Progenitor cell of endocrine pancreas (in vitro differentiated cells): ENCODE results near the gene ZNF679. TPM values are rescaled to one million over a fixed set of nuclear protein-coding genes. Genes with fewer than 3 reads are reported as not detected.
"Not testable (repeated sequence)": the region's sequence is repeated elsewhere in the genome, so short reads cannot be mapped to it uniquely, and the experiment has no call there.

Source experiments
- DNase-seq: peaks from one replicate; pipeline ENCODE4 v3.0.0; 2021; ENCODE audit warnings: low spot score; ENCODE audit not compliant: unreplicated experiment
- H3K27ac Mint-ChIP-seq: 2 replicates; pipeline ENCODE4 v1.8.0; 2021; ENCODE audit warnings: mild to moderate bottlenecking, moderate library complexity, mixed read lengths
- H3K27me3 Mint-ChIP-seq: 2 replicates; pipeline ENCODE4 v1.8.0; 2021; ENCODE audit warnings: mixed read lengths
- H3K36me3 Mint-ChIP-seq: 2 replicates; pipeline ENCODE4 v1.8.0; 2022; ENCODE audit warnings: mixed read lengths; ENCODE audit not compliant: insufficient read depth
- H3K4me1 Mint-ChIP-seq: 2 replicates; pipeline ENCODE4 v1.8.0; 2021; ENCODE audit warnings: low read depth, mixed read lengths
- H3K4me3 Mint-ChIP-seq: 2 replicates; pipeline ENCODE4 v1.8.0; 2021; ENCODE audit warnings: low read depth, mild to moderate bottlenecking, moderate library complexity, mixed read lengths
- H3K9me3 Mint-ChIP-seq: 2 replicates; pipeline ENCODE4 v1.8.0; 2021; ENCODE audit warnings: low read depth, mixed read lengths
- total RNA-seq: library from RNA; stranded (reverse); gene quantifications from 2 replicates; pipeline ENCODE4 v1.2.1, GENCODE V29; 2021
- TF ChIP-seq, protein P1 (sequence below): fragments of 200-600 bp; sonication (generic); IDR thresholded peaks from one replicate; pipeline ENCODE4 v1.5.0; 2021; ENCODE audit warnings: antibody characterized with exemption, mild to moderate bottlenecking; ENCODE audit not compliant: unreplicated experiment

ZNF679 gene
- total RNA-seq, 1 donor from 2014 or later, result not detected

DNA sequence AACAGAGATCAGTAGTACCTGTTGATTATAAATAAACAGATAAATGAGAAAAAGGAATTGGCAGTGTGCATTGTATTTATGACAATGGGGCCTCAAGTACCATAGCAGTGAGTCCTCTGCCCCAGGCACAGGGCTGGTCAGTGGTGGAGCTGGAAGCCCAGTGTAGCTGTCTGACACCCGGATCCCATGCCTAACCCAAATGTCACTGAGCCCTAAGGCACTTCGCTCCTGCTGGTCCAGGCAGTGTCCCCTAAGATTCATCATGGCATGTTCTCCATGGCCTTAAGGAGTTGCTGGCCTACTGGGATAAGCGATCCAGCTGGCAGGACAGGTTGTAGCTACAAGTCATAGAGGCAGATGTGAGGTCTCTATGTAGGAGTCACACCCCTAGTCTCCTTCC, 82.2 kb downstream of the ZNF679 start:
- TF ChIP-seq, protein P1, sequence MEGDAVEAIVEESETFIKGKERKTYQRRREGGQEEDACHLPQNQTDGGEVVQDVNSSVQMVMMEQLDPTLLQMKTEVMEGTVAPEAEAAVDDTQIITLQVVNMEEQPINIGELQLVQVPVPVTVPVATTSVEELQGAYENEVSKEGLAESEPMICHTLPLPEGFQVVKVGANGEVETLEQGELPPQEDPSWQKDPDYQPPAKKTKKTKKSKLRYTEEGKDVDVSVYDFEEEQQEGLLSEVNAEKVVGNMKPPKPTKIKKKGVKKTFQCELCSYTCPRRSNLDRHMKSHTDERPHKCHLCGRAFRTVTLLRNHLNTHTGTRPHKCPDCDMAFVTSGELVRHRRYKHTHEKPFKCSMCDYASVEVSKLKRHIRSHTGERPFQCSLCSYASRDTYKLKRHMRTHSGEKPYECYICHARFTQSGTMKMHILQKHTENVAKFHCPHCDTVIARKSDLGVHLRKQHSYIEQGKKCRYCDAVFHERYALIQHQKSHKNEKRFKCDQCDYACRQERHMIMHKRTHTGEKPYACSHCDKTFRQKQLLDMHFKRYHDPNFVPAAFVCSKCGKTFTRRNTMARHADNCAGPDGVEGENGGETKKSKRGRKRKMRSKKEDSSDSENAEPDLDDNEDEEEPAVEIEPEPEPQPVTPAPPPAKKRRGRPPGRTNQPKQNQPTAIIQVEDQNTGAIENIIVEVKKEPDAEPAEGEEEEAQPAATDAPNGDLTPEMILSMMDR, result no peak
- H3K27me3 Mint-ChIP-seq, result no peaks in the 10 kb centered on the region

DNA sequence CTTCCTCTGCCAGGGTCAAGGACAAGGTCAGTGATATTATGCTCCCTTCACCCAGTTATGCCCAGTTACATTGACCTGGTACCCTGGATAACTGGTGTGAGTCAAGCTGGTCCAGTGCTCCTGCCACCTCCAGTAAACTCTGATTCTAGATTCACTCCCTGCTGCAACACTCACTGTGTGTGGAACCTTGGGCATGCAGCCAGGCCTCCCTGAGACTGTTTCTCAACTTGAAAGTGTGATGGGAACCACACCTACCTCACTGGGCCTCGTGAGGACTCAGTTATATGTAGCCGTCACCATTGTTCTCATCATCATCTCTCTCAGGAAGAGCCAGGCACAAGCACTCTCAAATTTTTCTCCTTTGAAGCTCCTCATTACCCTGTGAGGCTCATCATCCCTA, 84.6 kb downstream of the ZNF679 start:
- TF ChIP-seq, protein P1, result no peak
- H3K4me1 Mint-ChIP-seq, result no peaks in the 10 kb centered on the region
- H3K36me3 Mint-ChIP-seq, result peaks cover 2% of the 10 kb centered on the region
- DNase-seq, result no peak
- peaks cover 26% of the 10 kb centered on the region for H3K9me3 Mint-ChIP-seq
- no peaks in the 10 kb centered on the region for H3K27me3 Mint-ChIP-seq
- H3K4me3 Mint-ChIP-seq, result no peak overlapping the region
- no peak overlapping the region for H3K27ac Mint-ChIP-seq

More for the DNA sequence above, 82.2 kb downstream of the ZNF679 start:
- H3K9me3 Mint-ChIP-seq, result peaks cover 29% of the 10 kb centered on the region
- H3K27ac Mint-ChIP-seq, result no peak overlapping the region
- no peaks in the 10 kb centered on the region for H3K4me1 Mint-ChIP-seq
- H3K4me3 Mint-ChIP-seq, result no peak overlapping the region
- H3K36me3 Mint-ChIP-seq, result peaks cover 3% of the 10 kb centered on the region
- DNase-seq, result no peak

DNA sequence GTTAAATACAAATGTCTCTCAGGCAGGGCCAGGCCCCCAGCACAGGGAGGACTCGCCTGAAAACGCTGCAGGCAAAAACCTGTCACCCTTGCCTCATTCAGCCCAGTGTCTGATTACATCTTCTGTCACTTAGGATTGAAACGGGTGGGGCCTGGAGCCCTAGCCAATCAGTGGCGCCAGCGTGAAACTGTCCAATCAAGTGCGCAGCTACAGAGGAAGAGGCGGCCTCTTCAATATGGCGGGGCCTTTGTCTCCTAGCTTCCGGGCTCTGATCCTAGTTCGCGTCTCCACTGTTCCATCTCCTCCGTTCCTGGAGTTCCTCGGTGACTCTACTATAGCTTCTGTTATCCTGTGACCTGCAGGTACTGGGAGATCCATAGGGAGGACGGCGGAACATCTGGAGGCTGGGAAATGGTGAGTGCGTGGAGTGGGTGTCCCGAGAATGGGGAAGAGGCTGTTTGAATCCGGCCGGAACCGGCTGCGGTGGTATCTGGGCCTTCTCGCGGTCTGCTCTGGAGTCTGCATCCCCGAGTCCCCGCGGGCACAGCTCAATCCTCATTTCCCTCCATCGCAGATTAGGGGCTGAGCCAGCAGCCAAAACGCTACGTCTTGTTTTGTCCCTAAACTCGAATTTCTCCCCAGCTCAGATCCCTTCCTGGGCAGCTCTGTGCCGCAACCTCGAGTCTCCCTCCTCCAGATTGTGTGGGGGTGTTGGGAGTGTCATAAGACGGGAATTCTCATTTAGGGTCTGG, 85.6 kb downstream of the ZNF679 start, which contains the start of gene ZNF736:
TSS of gene ZNF736 (plus strand) at position 222 of the 752 bp plus-strand sequence. CDS start at position 412, 190 bp downstream.
- TF ChIP-seq, protein P1, result no peak
- H3K9me3 Mint-ChIP-seq, result peaks cover 25% of the 10 kb centered on the region
- peaks cover 2% of the 10 kb centered on the region for H3K36me3 Mint-ChIP-seq
- H3K27ac Mint-ChIP-seq, result no peak within 1 kb of the TSS
- H3K27me3 Mint-ChIP-seq, result no peaks in the 10 kb centered on the region
- no peak for DNase-seq
- H3K4me3 Mint-ChIP-seq, result no peak within 1 kb of the TSS
- H3K4me1 Mint-ChIP-seq, result no peaks in the 10 kb centered on the region

DNA sequence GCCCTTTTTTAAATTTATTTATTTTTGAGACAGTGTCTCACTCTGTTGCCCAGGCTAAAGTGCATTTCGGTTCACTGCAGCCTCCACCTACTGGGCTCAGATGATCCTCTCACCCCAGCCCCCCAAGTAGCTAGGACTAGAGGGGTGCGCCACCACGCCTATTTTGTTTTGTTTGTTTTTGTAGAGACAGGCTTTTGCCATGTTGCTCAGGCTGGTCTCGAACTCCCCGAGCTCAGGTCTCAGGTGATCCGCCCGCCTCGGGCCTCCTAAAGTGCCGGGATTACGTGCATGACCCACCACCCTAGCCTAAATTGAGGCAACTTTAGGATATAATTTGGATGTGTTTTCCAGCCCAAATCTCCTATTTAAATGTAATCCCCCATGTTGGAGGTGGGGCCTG, 86.3 kb downstream of the ZNF679 start:
- Mint-ChIP-seq H3K27ac (no peak overlapping the region), H3K9me3 (peaks cover 23% of the 10 kb centered on the region)
- TF ChIP-seq, protein P1, result no peak

DNA sequence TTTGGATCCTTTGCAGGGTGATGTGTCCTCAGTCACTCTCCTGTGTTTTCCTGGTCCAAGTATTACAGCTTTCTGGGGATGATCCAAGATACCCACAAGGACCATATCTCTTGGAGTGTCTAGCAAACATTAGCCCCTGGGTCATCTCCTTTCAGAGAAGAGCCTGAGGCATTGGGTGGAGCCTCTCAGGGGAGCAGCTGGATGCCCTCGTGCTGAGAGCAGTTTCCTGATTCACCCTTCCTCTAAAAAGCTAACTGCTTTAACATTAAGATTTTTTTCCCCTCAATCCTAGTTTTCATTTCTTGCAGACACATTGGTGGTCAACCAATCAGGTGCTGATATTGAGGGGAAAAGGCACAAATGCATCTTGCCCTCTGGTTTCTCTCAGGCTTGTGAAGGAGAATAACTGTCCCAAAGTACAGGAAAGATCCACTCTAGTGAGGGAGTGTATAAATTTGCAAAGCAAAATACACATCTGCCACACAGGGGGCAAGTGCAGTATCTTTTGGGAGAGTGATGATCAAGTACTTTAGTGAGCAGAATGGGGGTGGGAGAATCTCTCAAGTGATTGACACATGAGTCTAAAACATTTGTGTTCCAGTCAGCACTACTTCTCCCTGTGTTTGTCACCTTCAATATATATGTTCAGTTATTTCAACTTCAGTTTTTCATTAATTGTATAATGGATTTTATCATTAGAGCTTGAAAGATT, 87.9 kb downstream of the ZNF679 start:
- not testable (repeated sequence) for H3K27ac Mint-ChIP-seq, H3K27me3 Mint-ChIP-seq, DNase-seq, H3K4me1 Mint-ChIP-seq, H3K4me3 Mint-ChIP-seq, H3K36me3 Mint-ChIP-seq
- peaks cover 26% of the 10 kb centered on the region for H3K9me3 Mint-ChIP-seq

More for the DNA sequence above, 86.3 kb downstream of the ZNF679 start:
- Mint-ChIP-seq H3K27me3 (no peaks in the 10 kb centered on the region), H3K36me3 (peaks cover 2% of the 10 kb centered on the region), H3K4me1 (no peaks in the 10 kb centered on the region), H3K4me3 (no peak overlapping the region)
- no peak for DNase-seq

Other genes with a start within 250 kb of the ZNF679 start
- gene ZNF722, start 229.6 kb upstream of the ZNF679 start, total RNA-seq, result not detected in 2 replicates
- not detected in 2 replicates for gene ZNF727, start 183.0 kb upstream of the ZNF679 start, total RNA-seq
- gene ZNF735, start 21.3 kb upstream of the ZNF679 start, total RNA-seq, result not detected in 2 replicates
- not detected in 2 replicates for gene ZNF736, start 85.5 kb downstream of the ZNF679 start, total RNA-seq